ENCODE measurements around the gene HEG1.

GRCh38 chr3:124974691-124975090 lies 81.1 kb downstream of the HEG1 start:
- TF ChIP-seq CTCF (IDR thresholded peaks at IDR 0.05) = no peak
- no peak for TF ChIP-seq POLR2A (IDR thresholded peaks at IDR 0.05)

Data from lower leg skin (tissue), 3 donors.